HG03521 (cell line): ENCODE results near the gene PIN1.
"Not testable (repeated sequence)": the region's sequence is repeated elsewhere in the genome, so short reads cannot be mapped to it uniquely, and the experiment has no call there.

Experiments
- ATAC-seq: cut with Tn5 transposase; IDR thresholded peaks from one replicate; pipeline ENCODE4 v1.9.1; 2021; ENCODE audit warnings: mild to moderate bottlenecking, moderate library complexity; ENCODE audit not compliant: unreplicated experiment

Gene PIN1

DNA sequence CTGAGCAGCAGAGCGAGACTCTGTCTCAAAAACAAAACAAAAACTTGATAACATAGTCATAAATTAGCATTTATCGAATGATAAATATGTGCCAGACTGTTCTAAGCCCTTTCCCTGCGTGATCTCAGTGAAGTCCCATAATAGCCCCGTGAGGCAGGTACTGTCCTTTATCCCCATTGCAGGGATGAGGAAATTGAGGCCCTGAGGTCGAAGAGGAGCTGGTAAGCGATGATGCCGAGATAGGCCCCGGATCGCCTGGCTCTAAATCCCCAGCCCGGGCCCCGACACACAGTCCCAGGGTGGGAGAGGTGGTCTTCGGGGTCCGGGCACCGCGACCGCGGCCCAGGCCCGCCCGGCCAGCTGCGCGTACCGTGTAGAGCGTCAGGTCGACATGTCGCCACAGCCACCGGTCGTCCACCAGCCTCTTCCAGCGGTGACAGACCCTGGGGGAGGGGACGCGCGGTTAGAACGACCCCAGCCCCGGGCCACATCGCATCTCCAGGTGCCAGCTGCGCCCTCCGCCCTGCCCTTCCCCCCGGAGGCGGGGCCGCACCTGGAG, 16.9 kb upstream of the PIN1 start:
- no peak for ATAC-seq

- ATAC-seq: peak; percentile 84
Measured at GRCh38 chr19:9818734-9819595, 16.2 kb upstream of the PIN1 start, which contains the start of gene FBXL12. Gene FBXL12 (minus strand): TSS chr19:9819079. CDS start chr19:9818813, 266 bp downstream.

- no peak for ATAC-seq
Measured at GRCh38 chr19:9819596-9819909, 15.6 kb upstream of the PIN1 start.

GRCh38 chr19:9820034-9820433, 15.1 kb upstream of the PIN1 start:
- ATAC-seq: not testable (repeated sequence)

- no peak for ATAC-seq
Measured at GRCh38 chr19:9823816-9824215, 11.3 kb upstream of the PIN1 start.

- peak; percentile 88 for ATAC-seq
Measured at GRCh38 chr19:9827289-9828238, 7.6 kb upstream of the PIN1 start, which contains the start of gene UBL5. Gene UBL5 (plus strand): TSS chr19:9827918. CDS start chr19:9828338, 420 bp downstream.

- ATAC-seq: no peak
Measured at GRCh38 chr19:9828551-9829063, 6.5 kb upstream of the PIN1 start.

GRCh38 chr19:9834307-9834725, 802 bp upstream of the PIN1 start:
- ATAC-seq: no peak

DNA sequence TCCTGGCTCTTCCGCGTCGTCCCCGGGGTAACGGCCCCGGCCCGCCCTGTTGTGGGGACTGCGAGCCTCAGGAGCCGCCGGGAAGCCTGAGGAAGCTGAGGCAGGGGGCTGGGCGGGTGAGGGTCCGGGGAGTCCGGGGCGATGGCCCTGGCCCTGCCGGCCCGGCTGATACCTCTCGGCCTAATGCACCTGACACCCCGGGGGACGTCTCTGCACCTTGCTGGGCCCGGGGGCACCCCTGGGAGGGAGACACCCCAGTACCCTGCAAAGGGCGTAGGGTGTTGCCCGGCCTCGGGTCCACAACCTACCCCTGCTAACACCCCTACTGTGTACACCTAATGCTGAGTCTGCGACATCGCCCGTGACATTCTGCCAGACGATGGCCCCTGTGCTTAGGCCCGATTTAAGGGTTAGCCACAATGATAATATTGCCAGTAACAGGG, 410 bp downstream of the PIN1 start:
- ATAC-seq: peak; percentile 1

DNA sequence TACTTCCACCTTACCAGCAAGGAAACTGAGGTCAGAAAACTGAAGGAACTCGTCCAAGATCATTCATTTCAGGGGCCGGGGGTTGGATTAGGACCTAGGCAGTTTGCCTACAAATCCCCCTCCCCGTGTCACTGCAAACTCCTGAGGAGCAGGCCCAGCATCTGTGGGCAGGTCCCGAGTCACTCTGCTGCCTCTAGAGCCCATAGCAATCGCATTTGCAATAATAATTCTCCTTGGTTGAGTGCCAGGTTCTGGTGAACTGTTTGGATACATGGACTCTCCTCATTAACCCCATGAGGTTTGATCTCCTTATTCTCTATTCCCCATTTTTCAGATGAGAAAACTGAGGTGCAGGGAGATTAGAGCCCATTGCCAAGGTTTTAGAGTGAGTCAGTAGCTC, 903 bp downstream of the PIN1 start:
- ATAC-seq: no peak

GRCh38 chr19:9838324-9838723, 3.2 kb downstream of the PIN1 start:
- ATAC-seq: no peak

DNA sequence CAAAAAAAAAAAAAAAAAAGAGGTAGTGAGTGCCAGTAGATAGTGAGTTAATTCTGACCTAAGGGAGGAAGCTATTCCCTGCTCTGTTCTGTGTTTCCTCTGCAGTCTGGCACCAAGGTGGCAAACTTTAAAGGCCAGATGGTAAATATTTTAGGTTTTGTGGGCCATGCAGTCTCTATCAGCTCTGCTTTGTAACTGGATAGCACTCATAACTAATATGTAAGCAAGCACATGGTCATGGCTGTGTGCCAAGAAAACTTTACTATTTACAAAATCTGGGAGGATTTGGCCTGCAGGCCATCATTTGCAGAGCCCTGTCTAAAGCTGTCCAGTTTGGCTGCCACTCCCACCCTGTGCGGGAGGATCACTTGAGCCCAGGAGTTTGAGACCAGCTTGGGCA, 4.3 kb downstream of the PIN1 start:
- ATAC-seq: no peak

GRCh38 chr19:9842834-9843625, 7.9 kb downstream of the PIN1 start:
- ATAC-seq: no peak

DNA sequence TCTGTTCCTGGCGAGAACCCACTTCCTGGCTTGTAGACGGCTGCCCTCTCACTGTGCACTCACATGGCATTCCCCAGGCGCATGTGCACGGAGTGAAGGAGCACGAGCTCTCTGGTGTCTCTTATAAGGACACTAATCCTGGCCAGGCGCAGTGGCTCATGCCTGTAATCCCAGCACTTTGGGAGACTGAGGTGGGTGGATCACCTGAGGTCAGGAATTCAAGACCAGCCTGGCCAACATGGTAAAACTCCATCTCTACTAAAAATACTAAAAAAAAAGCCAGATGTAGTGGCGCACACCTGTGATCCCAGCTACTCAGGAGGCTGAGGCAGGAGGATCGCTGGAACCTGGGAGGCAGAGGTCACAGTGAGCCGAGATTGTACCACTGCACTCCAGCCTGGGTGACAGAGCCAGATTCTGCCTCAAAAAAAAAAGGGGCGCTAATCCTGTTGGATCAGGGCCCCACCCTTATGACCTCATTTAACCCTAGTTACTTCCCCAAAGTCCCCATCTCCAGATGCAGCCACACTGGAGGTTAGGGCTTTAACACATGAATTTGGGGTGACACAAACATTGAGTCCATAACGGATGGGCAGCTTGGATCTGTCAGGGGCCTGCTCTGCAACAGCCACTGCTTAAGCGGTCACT, 8.6 kb downstream of the PIN1 start:
- not testable (repeated sequence) for ATAC-seq

DNA sequence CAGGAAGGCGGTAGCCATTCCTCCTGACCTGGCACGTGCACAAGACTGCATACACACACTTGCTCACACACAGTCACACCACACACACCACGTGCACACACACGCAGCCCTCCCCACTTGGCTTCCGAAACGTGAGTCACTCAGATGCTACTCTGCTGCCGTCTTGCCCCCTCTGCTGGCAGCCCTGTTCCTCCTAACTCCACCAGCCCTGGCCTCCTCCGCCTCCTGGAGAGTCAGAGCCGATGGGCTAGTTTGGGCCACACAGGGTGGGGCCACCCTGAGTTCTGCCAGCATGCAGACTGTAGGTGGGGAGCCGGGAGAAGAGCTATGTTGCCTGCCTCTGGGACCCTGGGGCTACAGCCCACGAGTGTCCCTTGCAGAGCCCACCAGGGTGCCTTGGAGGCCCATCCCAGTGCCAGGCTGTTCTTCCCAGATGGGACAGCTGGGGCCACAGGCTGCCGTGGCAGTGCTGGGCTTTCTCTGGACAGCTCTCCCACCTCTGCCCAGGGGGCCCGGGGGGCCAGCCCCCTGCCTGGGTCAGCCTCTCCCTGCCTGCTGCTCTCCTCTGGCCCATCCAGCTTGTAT, 12.1 kb downstream of the PIN1 start:
- ATAC-seq: no peak

DNA sequence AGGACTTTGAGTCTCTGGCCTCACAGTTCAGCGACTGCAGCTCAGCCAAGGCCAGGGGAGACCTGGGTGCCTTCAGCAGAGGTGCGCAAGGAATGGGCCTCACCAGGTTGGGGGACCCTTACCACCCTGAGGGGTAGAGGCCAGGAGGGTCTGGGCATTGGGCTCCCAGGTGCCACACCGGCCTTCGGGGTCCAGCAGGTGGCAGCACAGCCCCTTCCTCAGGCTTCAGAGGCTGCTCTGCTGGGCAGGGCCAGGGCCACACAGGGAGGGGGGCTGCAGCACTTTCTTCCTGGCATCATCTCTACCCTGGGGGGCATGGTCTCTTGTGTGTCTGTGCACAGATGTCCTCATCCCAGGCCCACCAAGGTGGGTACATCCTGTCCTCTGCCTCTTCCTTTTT, 12.9 kb downstream of the PIN1 start:
- no peak for ATAC-seq

- no peak for ATAC-seq
Measured at GRCh38 chr19:9848762-9849161, 13.6 kb downstream of the PIN1 start.

DNA sequence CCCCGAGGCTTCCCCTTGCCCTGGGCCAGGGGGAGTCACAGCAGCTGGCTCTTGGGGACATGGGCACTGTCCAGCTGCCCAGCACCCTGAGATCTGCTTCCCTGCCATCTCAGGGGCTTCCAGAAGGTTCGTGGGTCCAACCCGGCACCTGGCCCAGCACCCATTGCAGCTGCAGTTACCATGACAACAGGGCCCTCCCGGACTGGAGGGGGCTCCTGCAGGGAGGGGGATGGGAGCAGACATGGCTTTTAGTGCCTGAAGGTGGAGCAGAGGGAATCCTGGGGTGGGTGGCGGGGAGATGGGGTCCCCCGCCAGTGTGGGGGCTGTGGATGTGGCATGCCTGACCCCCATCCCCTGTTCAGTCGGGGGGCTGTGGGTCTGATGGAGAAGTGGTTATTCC, 14.7 kb downstream of the PIN1 start:
- ATAC-seq: no peak

GRCh38 chr19:9850235-9850959, 15.3 kb downstream of the PIN1 start:
- ATAC-seq: no peak
